ENCODE results near the gene MAN1A1. TPM values are rescaled to one million over a fixed set of nuclear protein-coding genes. Genes with fewer than 3 reads are reported as not detected.

Gene MAN1A1
- total RNA-seq, 1 donor from 2014 or later = 78.0 TPM

DNA sequence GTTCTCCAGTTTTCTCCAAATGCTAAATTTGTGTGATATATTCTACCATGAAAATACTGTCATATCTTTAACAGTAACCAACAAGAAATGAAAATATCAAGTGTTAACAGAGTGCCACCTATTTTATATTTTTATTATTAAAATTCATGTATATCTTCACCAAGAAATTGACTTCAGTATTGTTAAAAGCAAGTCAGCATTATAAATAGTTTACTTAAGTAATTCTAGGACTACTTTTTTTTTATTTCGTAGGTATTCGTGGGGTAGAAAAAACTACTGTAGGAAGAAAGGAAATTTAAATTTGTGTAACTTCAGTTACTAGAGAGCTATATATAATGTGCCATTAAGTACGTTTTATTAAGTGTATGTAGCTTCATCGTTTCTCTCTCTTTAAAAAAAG is 6.3 kb upstream of the MAN1A1 start:
- Histone ChIP-seq H3K4me3 (no peak overlapping the region), H3K4me1 (peaks cover 14% of the 10 kb centered on the region), H3K27ac (no peak overlapping the region), H3K36me3 (no peaks in the 10 kb centered on the region), H3K9me3 (no peaks in the 10 kb centered on the region), H3K27me3 (ENCODE audit: low read depth) (no peaks in the 10 kb centered on the region)
- intact Hi-C loops (cut with DNase I) = no loop called here
- ATAC-seq (no peak), DNase-seq (no peak)
- TF ChIP-seq, protein P1, sequence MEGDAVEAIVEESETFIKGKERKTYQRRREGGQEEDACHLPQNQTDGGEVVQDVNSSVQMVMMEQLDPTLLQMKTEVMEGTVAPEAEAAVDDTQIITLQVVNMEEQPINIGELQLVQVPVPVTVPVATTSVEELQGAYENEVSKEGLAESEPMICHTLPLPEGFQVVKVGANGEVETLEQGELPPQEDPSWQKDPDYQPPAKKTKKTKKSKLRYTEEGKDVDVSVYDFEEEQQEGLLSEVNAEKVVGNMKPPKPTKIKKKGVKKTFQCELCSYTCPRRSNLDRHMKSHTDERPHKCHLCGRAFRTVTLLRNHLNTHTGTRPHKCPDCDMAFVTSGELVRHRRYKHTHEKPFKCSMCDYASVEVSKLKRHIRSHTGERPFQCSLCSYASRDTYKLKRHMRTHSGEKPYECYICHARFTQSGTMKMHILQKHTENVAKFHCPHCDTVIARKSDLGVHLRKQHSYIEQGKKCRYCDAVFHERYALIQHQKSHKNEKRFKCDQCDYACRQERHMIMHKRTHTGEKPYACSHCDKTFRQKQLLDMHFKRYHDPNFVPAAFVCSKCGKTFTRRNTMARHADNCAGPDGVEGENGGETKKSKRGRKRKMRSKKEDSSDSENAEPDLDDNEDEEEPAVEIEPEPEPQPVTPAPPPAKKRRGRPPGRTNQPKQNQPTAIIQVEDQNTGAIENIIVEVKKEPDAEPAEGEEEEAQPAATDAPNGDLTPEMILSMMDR (IDR thresholded peaks at IDR 0.05) = no peak

DNA sequence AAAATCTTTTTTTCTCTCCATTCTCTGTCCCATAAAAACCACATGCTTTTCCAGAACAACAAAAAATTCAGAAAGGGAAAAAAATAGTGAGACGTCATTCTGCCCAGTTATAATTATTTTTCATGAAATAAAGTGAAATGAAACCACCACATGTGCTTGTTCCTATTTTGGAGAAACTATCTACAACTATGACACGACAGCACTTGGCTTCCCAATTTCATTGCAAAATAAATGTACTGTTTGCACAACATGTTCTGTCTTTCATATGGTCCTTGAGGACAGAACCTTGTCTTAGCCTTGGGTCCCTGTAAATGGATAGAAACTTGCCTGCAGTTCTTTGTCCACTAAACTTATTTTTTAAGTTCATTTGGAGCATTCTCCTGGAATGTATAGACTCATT is 5.6 kb upstream of the MAN1A1 start:
- Histone ChIP-seq H3K4me3 (no peak overlapping the region), H3K9me3 (no peaks in the 10 kb centered on the region), H3K36me3 (no peaks in the 10 kb centered on the region), H3K27me3 (ENCODE audit: low read depth) (no peaks in the 10 kb centered on the region), H3K4me1 (peaks cover 19% of the 10 kb centered on the region), H3K27ac (no peak overlapping the region)
- no peak for DNase-seq
- peak; percentile 60 to 61 for ATAC-seq
- intact Hi-C loops (cut with DNase I) = no loop called here
- TF ChIP-seq, protein P1 (IDR thresholded peaks at IDR 0.05) = no peak

DNA sequence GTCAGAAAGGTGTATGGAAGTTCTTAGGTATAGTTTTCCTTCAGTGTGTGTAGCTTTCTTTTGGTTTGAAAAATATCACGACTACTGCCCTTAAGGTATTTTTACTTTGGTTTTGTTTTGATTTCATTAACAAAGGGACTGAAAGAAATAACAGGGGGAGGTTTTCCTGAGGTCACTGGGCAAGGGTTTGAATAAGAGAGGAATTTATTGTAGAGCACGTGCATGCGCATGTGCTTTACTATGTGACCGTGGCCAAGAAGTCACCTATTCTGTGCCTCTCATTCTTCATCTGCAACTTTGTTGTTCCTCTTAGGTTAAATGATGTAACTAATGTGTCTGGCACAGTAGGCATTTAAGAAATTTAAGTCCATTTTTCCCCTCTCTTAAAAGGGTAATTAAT is 4.1 kb upstream of the MAN1A1 start:
- no peaks in the 10 kb centered on the region for H3K9me3 ChIP-seq
- H3K36me3 ChIP-seq = no peaks in the 10 kb centered on the region
- H3K27ac ChIP-seq = no peak overlapping the region
- peaks cover 19% of the 10 kb centered on the region for H3K4me1 ChIP-seq
- TF ChIP-seq, protein P1 (IDR thresholded peaks at IDR 0.05) = no peak
- no peak for ATAC-seq
- H3K27me3 ChIP-seq (ENCODE audit: low read depth) = no peaks in the 10 kb centered on the region
- intact Hi-C loops (cut with DNase I) = no loop called here
- DNase-seq = no peak
- no peak overlapping the region for H3K4me3 ChIP-seq

DNA sequence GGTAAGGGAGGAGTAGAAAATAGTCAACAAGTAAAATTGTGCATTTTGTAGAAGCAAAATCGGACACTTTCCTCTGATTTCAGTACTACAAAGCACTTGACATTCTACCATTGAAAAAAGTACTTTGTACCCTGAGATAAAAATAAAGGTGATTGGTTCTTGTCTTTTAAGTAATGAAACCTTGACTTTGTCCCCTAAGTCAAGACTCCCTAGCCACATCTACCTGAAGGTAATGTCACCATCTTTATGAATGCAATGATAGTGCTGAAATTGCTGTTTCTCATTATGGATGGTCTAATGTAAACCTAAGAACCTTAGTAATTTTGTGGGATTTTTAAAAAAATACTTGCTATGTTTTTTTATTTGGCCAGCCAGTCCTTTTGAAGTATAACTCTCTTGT is 2.4 kb upstream of the MAN1A1 start:
- no peaks in the 10 kb centered on the region for H3K36me3 ChIP-seq
- no peak overlapping the region for H3K4me3 ChIP-seq
- H3K27ac ChIP-seq = no peak overlapping the region
- peaks cover 22% of the 10 kb centered on the region for H3K4me1 ChIP-seq
- H3K9me3 ChIP-seq = no peaks in the 10 kb centered on the region
- no peaks in the 10 kb centered on the region for H3K27me3 ChIP-seq (ENCODE audit: low read depth)
- DNase-seq (no peak), ATAC-seq (no peak)
- TF ChIP-seq, protein P1 (IDR thresholded peaks at IDR 0.05) = no peak
- intact Hi-C loops (cut with DNase I) = no loop called here

DNA sequence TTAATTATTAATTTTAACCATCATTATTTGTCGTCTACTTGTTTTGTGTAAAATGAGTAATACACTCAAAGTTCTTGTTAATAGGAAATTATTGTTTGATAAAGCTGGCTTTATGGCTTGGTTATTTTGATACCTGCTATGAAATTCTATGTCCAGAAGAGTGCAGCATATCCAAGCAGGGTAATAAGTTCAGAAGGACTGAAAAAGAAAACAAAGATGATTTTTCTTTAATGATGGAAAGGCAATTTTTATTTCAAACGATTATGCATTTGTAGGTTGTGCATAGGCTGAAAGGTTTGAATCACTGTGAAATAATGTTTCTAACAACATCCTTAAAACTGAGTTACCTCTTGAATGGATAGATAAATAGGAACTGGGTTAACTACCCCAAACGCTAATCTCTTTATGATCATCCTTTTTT is 1.4 kb upstream of the MAN1A1 start:
- peak overlapping the region; percentile 97 for H3K27ac ChIP-seq
- peaks cover 30% of the 10 kb centered on the region for H3K4me1 ChIP-seq
- intact Hi-C loops (cut with DNase I) = no loop called here
- H3K36me3 ChIP-seq = no peaks in the 10 kb centered on the region
- no peaks in the 10 kb centered on the region for H3K9me3 ChIP-seq
- peak overlapping the region; percentile 91 for H3K4me3 ChIP-seq
- DNase-seq (no peak), ATAC-seq (no peak)
- no peaks in the 10 kb centered on the region for H3K27me3 ChIP-seq (ENCODE audit: low read depth)
- TF ChIP-seq, protein P1 (IDR thresholded peaks at IDR 0.05) = peak; percentile 51
